Bladder microvascular endothelial cell (primary cell): ENCODE results near the gene TPST1. TPM values are rescaled to one million over a fixed set of nuclear protein-coding genes. Genes with fewer than 3 reads are reported as not detected.

Experiments used
- total RNA-seq: library from RNA; depleted of rRNA; stranded (reverse); fragments of >200 nt; gene quantifications from 2 replicates; pipeline ENCODE4 v1.2.3, GENCODE V29; 2014

TPST1 gene
- 16.5 and 46.7 TPM in 2 replicates for total RNA-seq

GRCh38 chr7:66204822-66205740, at the start of gene TPST1:
Gene TPST1, plus strand, starts transcription at chr7:66205334. Its CDS starts 35,092 bp downstream, at chr7:66240426.

Other genes starting within 250 kb of the TPST1 start
- gene GUSB, start 223.1 kb upstream of the TPST1 start, total RNA-seq = 25.6 and 70.3 TPM in 2 replicates
- gene ASL, start 129.5 kb upstream of the TPST1 start, total RNA-seq = 54.7 and 60.0 TPM in 2 replicates
- 15.2 and 34.9 TPM in 2 replicates for gene CRCP, start 90.5 kb upstream of the TPST1 start, total RNA-seq